Measurements from ENCODE around the gene LMO3.

The LMO3 gene

GRCh38 chr12:16606991-16607390 is 1.0 kb upstream of the LMO3 start:
- TF ChIP-seq CTCF (IDR thresholded peaks at IDR 0.05; ENCODE audit: low read depth, low read length): no peak

GRCh38 chr12:16606201-16606849 is 363 bp upstream of the LMO3 start:
- no peak for TF ChIP-seq CTCF (IDR thresholded peaks at IDR 0.05; ENCODE audit: low read depth, low read length)
- peak overlapping the region; percentile 60 for H3K4me3 ChIP-seq (ENCODE audit: low read depth, low read length)

More at GRCh38 chr12:16606991-16607390, 1.0 kb upstream of the LMO3 start:
- peak overlapping the region; percentile 60 for H3K4me3 ChIP-seq (ENCODE audit: low read depth, low read length)

- TF ChIP-seq CTCF (IDR thresholded peaks at IDR 0.05; ENCODE audit: low read depth, low read length): no peak
- peak overlapping the region; percentile 60 for H3K4me3 ChIP-seq (ENCODE audit: low read depth, low read length)
These were observed 283 bp downstream of the LMO3 start for GRCh38 chr12:16605642-16606116.

GRCh38 chr12:16604596-16605252 is 1.2 kb downstream of the LMO3 start:
- no peak overlapping the region for H3K4me3 ChIP-seq (ENCODE audit: low read depth, low read length)
- no peak for TF ChIP-seq CTCF (IDR thresholded peaks at IDR 0.05; ENCODE audit: low read depth, low read length)

- no peak for TF ChIP-seq CTCF (IDR thresholded peaks at IDR 0.05; ENCODE audit: low read depth, low read length)
- no peak overlapping the region for H3K4me3 ChIP-seq (ENCODE audit: low read depth, low read length)
These were observed 1.9 kb downstream of the LMO3 start for GRCh38 chr12:16603916-16604575.

- H3K4me3 ChIP-seq (ENCODE audit: low read depth, low read length): no peak overlapping the region
- TF ChIP-seq CTCF (IDR thresholded peaks at IDR 0.05; ENCODE audit: low read depth, low read length): no peak
These were observed 2.6 kb downstream of the LMO3 start for GRCh38 chr12:16603260-16603915.

Measured in WI38 (cell line).